SH-SY5Y (cell line): ENCODE data around the gene ERFL.

Experiments used
- GATA2 ChIP-seq: IDR thresholded peaks from 2 replicates; pipeline ENCODE4 v1.6.1; 2011; ENCODE audit warnings: mild to moderate bottlenecking, low read depth, low read length
- GATA3 ChIP-seq: IDR thresholded peaks from 2 replicates; pipeline ENCODE4 v1.6.1; 2011; ENCODE audit warnings: low read depth, mild to moderate bottlenecking, low read length, moderate library complexity

GRCh38 chr19:41958367-41959055, 30.3 kb upstream of the ERFL start:
- TF ChIP-seq GATA2: no peak
- no peak for TF ChIP-seq GATA3
